Neural progenitor cell (in vitro differentiated cells): ENCODE measurements around the gene RGL4. TPM values are rescaled to one million over a fixed set of nuclear protein-coding genes. Genes with fewer than 3 reads are reported as not detected.

Experiments used
- DNase-seq: peaks from one replicate; pipeline ENCODE4 v3.0.0-alpha.2; 2016; ENCODE audit warnings: low spot score
- H2AFZ ChIP-seq: fragments of 200-600 bp; sonication (generic); replicated peaks from 2 replicates; pipeline ENCODE4 v1.6.1; 2016; ENCODE audit warnings: antibody characterized with exemption
- H3F3A ChIP-seq: fragments of 200-600 bp; sonication (generic); 2 replicates; pipeline ENCODE4 v1.6.1; 2016; ENCODE audit warnings: antibody characterized with exemption, low read depth
- H3K27ac ChIP-seq: fragments of 200-600 bp; sonication (generic); 2 replicates; pipeline ENCODE4 v1.5.1; 2016; ENCODE audit warnings: mild to moderate bottlenecking
- H3K27me3 ChIP-seq: fragments of 200-600 bp; sonication (generic); 2 replicates; pipeline ENCODE4 v1.6.1; 2016; ENCODE audit warnings: mild to moderate bottlenecking, moderate library complexity
- H3K36me3 ChIP-seq: fragments of 200-600 bp; sonication (generic); 2 replicates; pipeline ENCODE4 v1.5.1; 2016
- H3K4me1 ChIP-seq: fragments of 200-600 bp; sonication (generic); 2 replicates; pipeline ENCODE4 v1.6.1; 2016; ENCODE audit warnings: mixed run types
- H3K4me2 ChIP-seq: fragments of 200-600 bp; sonication (generic); 2 replicates; pipeline ENCODE4 v1.6.1; 2016
- H3K4me3 ChIP-seq: fragments of 200-600 bp; sonication (generic); 2 replicates; pipeline ENCODE4 v1.5.1; 2016
- H3K79me2 ChIP-seq: fragments of 200-600 bp; sonication (generic); 2 replicates; pipeline ENCODE4 v1.6.1; 2016; ENCODE audit warnings: low read depth
- H3K9ac ChIP-seq: fragments of 200-600 bp; sonication (generic); 2 replicates; pipeline ENCODE4 v1.6.1; 2016
- H3K9me3 ChIP-seq: fragments of 200-600 bp; sonication (generic); 2 replicates; pipeline ENCODE4 v1.5.1; 2016; ENCODE audit warnings: low read depth
- H4K20me1 ChIP-seq: fragments of 200-600 bp; sonication (generic); 2 replicates; pipeline ENCODE4 v1.6.1; 2016; ENCODE audit warnings: low read depth
- H3K27ac Mint-ChIP-seq: 3 replicates; pipeline ENCODE4 v1.8.0; 2021; ENCODE audit warnings: mixed read lengths
- H3K27me3 Mint-ChIP-seq: 2 replicates; pipeline ENCODE4 v1.8.0; 2022; ENCODE audit warnings: low read depth, mild to moderate bottlenecking, inconsistent platforms, moderate library complexity, mixed read lengths; ENCODE audit not compliant: insufficient read depth
- H3K36me3 Mint-ChIP-seq: 3 replicates; pipeline ENCODE4 v1.8.0; 2021; ENCODE audit warnings: mixed read lengths
- H3K4me1 Mint-ChIP-seq: 3 replicates; pipeline ENCODE4 v1.8.0; 2021; ENCODE audit warnings: mixed read lengths
- H3K4me3 Mint-ChIP-seq: 3 replicates; pipeline ENCODE4 v1.8.0; 2021; ENCODE audit warnings: mild to moderate bottlenecking, moderate library complexity, mixed read lengths
- H3K9me3 Mint-ChIP-seq: 3 replicates; pipeline ENCODE4 v1.8.0; 2020; ENCODE audit warnings: mixed read lengths
- CTCF ChIP-seq: fragments of 200-600 bp; sonication (generic); IDR thresholded peaks from 2 replicates; pipeline ENCODE4 v1.5.1; 2017; ENCODE audit warnings: antibody characterized with exemption, mild to moderate bottlenecking
- EZH2 ChIP-seq: fragments of 200-600 bp; sonication (generic); IDR thresholded peaks from 2 replicates; pipeline ENCODE4 v1.6.1; 2017; ENCODE audit warnings: antibody characterized with exemption, mild to moderate bottlenecking, moderate library complexity
- EZH2phosphoT487 ChIP-seq: fragments of 200-600 bp; sonication (generic); IDR thresholded peaks from 2 replicates; pipeline ENCODE4 v1.6.1; 2017; ENCODE audit warnings: antibody characterized with exemption
- total RNA-seq: library from RNA; depleted of rRNA; stranded (reverse); fragments of >200 nt; gene quantifications from 2 replicates; pipeline ENCODE4 v1.2.3, GENCODE V29; 2015; ENCODE audit warnings: low replicate concordance

Gene RGL4
- total RNA-seq, 1 donor from 2014 or later: not detected

GRCh38 chr22:23684561-23685031, 6.2 kb upstream of the RGL4 start:
- H3K9me3 Mint-ChIP-seq: no peaks in the 10 kb centered on the region
- no peaks in the 10 kb centered on the region for H3K36me3 ChIP-seq
- H3K27ac ChIP-seq: no peak overlapping the region
- H3K27me3 ChIP-seq: no peaks in the 10 kb centered on the region
- H3K4me3 Mint-ChIP-seq: peak overlapping the region; percentile 8
- H3K27me3 Mint-ChIP-seq: peaks cover 9% of the 10 kb centered on the region
- no peak for DNase-seq
- no peaks in the 10 kb centered on the region for H3K9me3 ChIP-seq
- no peak overlapping the region for H3K4me3 ChIP-seq
- peaks cover 3% of the 10 kb centered on the region for H4K20me1 ChIP-seq
- no peak overlapping the region for H3K4me2 ChIP-seq
- TF ChIP-seq CTCF (no peak), EZH2phosphoT487 (no peak)
- H3K36me3 Mint-ChIP-seq: peaks cover 11% of the 10 kb centered on the region
- H3K9ac ChIP-seq: no peak overlapping the region
- H3K4me1 ChIP-seq: no peaks in the 10 kb centered on the region
- no peak overlapping the region for H3K27ac Mint-ChIP-seq
- no peak overlapping the region for H2AFZ ChIP-seq
- H3F3A ChIP-seq: no peaks in the 10 kb centered on the region
- no peaks in the 10 kb centered on the region for H3K79me2 ChIP-seq
- H3K4me1 Mint-ChIP-seq: peaks cover 12% of the 10 kb centered on the region

- H3K4me2 ChIP-seq: no peak overlapping the region
- no peak overlapping the region for H3K4me3 ChIP-seq
- Mint-ChIP-seq H3K27ac (no peak overlapping the region), H3K9me3 (no peaks in the 10 kb centered on the region), H3K27me3 (peaks cover 9% of the 10 kb centered on the region), H3K4me1 (peaks cover 12% of the 10 kb centered on the region), H3K36me3 (peaks cover 14% of the 10 kb centered on the region), H3K4me3 (no peak overlapping the region)
- H3K27ac ChIP-seq: no peak overlapping the region
- H3K36me3 ChIP-seq: no peaks in the 10 kb centered on the region
- no peak overlapping the region for H3K9ac ChIP-seq
- H3F3A ChIP-seq: no peaks in the 10 kb centered on the region
- H2AFZ ChIP-seq: no peak overlapping the region
- no peaks in the 10 kb centered on the region for H3K9me3 ChIP-seq
- TF ChIP-seq CTCF (no peak), EZH2 (no peak), EZH2phosphoT487 (no peak)
- H3K27me3 ChIP-seq: no peaks in the 10 kb centered on the region
- no peak for DNase-seq
- no peaks in the 10 kb centered on the region for H3K79me2 ChIP-seq
- peaks cover 3% of the 10 kb centered on the region for H4K20me1 ChIP-seq
- no peaks in the 10 kb centered on the region for H3K4me1 ChIP-seq
Observed at GRCh38 chr22:23685205-23685784, 5.5 kb upstream of the RGL4 start.

- Histone ChIP-seq H3K9ac (no peak overlapping the region), H3K27ac (no peak overlapping the region), H3K4me2 (no peak overlapping the region), H3K79me2 (no peaks in the 10 kb centered on the region), H2AFZ (no peak overlapping the region), H3K9me3 (no peaks in the 10 kb centered on the region), H3F3A (no peaks in the 10 kb centered on the region), H4K20me1 (peaks cover 3% of the 10 kb centered on the region), H3K27me3 (no peaks in the 10 kb centered on the region), H3K4me3 (no peak overlapping the region), H3K4me1 (no peaks in the 10 kb centered on the region), H3K36me3 (no peaks in the 10 kb centered on the region)
- Mint-ChIP-seq H3K4me3 (no peak overlapping the region), H3K36me3 (peaks cover 20% of the 10 kb centered on the region), H3K4me1 (peaks cover 12% of the 10 kb centered on the region), H3K27ac (peak overlapping the region; percentile 32), H3K27me3 (peaks cover 9% of the 10 kb centered on the region), H3K9me3 (no peaks in the 10 kb centered on the region)
- TF ChIP-seq EZH2 (no peak), EZH2phosphoT487 (no peak), CTCF (no peak)
- no peak for DNase-seq
Observed at GRCh38 chr22:23686416-23687024, 4.3 kb upstream of the RGL4 start.
